Measurements from ENCODE around the gene KATNAL2. TPM values are rescaled to one million over a fixed set of nuclear protein-coding genes. Genes with fewer than 3 reads are reported as not detected.
"Not testable (repeated sequence)": the region's sequence is repeated elsewhere in the genome, so short reads cannot be mapped to it uniquely, and the experiment has no call there.

Gene KATNAL2
- total and polyA plus RNA-seq, 4 experiments from 2014 or later = 0.94 to 2.1 TPM; not detected in 2

DNA sequence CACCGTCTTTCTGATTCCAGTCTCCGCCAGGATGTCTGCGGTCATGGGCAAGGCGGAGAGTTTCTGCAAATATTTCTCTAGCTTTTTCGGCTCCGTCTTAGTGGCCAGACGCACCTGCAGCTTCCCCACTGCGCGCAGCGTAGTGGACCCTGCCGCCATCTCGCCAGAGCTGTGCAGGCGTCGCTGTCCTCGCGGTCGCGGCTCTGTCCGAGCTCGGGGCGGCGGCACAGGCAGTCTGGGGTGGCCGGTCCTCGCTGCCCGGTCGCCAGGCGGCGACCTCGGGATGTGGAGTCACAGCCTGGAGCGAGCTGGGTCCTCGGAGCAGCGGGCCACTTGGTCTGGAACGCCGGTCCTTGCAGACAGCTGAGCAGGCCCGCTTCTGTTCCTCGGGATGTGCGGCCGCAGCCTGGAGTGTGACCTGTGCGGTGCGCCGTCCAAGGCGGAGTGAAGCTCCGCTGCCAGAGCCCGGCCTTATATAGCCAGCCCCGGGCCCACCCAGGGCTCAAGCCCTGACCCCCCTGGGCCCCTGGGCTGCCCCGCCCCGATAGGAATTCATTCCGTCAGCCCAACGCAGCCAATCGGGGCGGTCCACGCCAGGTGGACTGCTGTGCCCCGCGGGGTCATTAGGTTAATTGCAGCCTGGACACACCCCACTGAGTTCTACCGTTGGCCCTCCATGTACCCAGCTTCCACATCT is 106.5 kb downstream of the KATNAL2 start:
- H3K4me1 Mint-ChIP-seq; H3K4me3 Mint-ChIP-seq; H3K9me3 Mint-ChIP-seq; H3K27me3 ChIP-seq (ENCODE audit: insufficient read depth, low read length); H3K9me3 ChIP-seq (ENCODE audit: control insufficient read depth in 1 of 2, low read length in 2 of 2); H3K4me1 ChIP-seq (ENCODE audit: insufficient read depth, low read length); H3K27me3 Mint-ChIP-seq; H3K27ac Mint-ChIP-seq; DNase-seq; H3K36me3 Mint-ChIP-seq; CTCF ChIA-PET (ENCODE audit: partially characterized antibody); H3K36me3 ChIP-seq (ENCODE audit: insufficient read depth, low read length); intact Hi-C loops (cut with micrococcal nuclease); H3K4me3 ChIP-seq (ENCODE audit: low read length in 2 of 2); H3K27ac ChIP-seq (ENCODE audit: low read depth, low read length); POLR2A ChIA-PET (ENCODE audit: partially characterized antibody): not testable (repeated sequence)

DNA sequence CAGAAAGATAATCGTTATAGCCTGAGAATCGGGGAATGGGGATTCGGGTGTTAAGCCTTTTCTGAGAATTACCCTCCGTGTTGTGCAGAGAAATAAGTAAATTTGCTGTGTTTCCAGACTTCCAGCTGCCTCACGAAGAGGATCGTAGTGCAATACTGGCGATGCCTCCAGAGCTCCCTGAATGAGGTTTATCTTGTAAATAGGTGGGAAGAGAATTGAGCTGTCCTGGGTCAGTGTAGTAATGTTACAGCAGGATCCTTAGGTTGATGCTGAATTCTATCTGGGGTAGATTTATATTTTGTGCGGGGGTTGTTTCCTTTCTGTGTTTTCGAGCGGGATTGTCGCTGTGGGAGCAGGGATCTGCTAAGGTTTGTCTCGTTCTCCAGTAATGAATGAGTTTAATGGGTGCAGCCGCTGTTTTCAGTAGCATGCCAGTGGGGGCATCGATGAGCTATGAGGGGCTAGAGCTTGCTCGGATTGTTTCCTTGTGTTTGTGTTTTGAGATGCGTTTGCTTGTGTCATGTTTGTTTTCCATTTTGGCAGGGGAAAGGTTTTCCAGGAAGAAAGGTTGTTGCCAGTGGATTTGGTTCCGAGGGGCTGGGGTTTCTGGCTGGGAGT is 108.3 kb downstream of the KATNAL2 start:
- POLR2A ChIA-PET (ENCODE audit: partially characterized antibody); H3K36me3 Mint-ChIP-seq; H3K9me3 Mint-ChIP-seq; CTCF ChIA-PET (ENCODE audit: partially characterized antibody); H3K36me3 ChIP-seq (ENCODE audit: insufficient read depth, low read length); H3K9me3 ChIP-seq (ENCODE audit: control insufficient read depth in 1 of 2, low read length in 2 of 2); H3K27ac Mint-ChIP-seq; intact Hi-C loops (cut with micrococcal nuclease); H3K4me1 Mint-ChIP-seq; DNase-seq; H3K27me3 Mint-ChIP-seq; H3K4me1 ChIP-seq (ENCODE audit: insufficient read depth, low read length); H3K27ac ChIP-seq (ENCODE audit: low read depth, low read length); H3K4me3 Mint-ChIP-seq; H3K4me3 ChIP-seq (ENCODE audit: low read length in 2 of 2); H3K27me3 ChIP-seq (ENCODE audit: insufficient read depth, low read length): not testable (repeated sequence)

DNA sequence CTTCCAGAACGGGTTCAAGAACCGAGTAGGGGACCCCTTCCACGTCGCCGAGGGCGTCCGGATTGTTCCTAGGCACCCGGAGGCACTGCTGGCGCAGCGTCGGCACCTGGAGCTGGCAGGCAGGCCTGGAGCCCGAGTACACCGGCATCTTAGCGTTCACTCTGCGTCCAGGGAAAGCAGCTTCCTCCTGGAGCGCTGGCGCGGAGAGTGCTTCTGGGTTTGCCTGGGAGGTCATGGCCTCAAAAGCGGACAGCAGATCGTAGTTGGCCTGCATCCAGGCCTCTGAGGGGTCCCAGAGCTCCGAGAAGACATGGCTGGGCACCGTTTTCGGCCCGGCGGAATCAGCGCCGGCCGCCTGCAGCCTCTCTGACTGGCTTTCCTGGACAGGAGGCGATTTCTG is 111.3 kb downstream of the KATNAL2 start:
- H3K36me3 ChIP-seq (ENCODE audit: insufficient read depth, low read length); H3K27me3 Mint-ChIP-seq; intact Hi-C loops (cut with micrococcal nuclease); POLR2A ChIA-PET (ENCODE audit: partially characterized antibody); H3K4me3 Mint-ChIP-seq; H3K27me3 ChIP-seq (ENCODE audit: insufficient read depth, low read length); H3K36me3 Mint-ChIP-seq; H3K4me1 Mint-ChIP-seq; H3K27ac ChIP-seq (ENCODE audit: low read depth, low read length); H3K9me3 ChIP-seq (ENCODE audit: control insufficient read depth in 1 of 2, low read length in 2 of 2); CTCF ChIA-PET (ENCODE audit: partially characterized antibody); H3K4me3 ChIP-seq (ENCODE audit: low read length in 2 of 2); H3K27ac Mint-ChIP-seq; DNase-seq; H3K4me1 ChIP-seq (ENCODE audit: insufficient read depth, low read length): not testable (repeated sequence)
- peaks cover 0 to 16% (median 8%) of the 10 kb centered on the region in 8 donors for H3K9me3 Mint-ChIP-seq

DNA sequence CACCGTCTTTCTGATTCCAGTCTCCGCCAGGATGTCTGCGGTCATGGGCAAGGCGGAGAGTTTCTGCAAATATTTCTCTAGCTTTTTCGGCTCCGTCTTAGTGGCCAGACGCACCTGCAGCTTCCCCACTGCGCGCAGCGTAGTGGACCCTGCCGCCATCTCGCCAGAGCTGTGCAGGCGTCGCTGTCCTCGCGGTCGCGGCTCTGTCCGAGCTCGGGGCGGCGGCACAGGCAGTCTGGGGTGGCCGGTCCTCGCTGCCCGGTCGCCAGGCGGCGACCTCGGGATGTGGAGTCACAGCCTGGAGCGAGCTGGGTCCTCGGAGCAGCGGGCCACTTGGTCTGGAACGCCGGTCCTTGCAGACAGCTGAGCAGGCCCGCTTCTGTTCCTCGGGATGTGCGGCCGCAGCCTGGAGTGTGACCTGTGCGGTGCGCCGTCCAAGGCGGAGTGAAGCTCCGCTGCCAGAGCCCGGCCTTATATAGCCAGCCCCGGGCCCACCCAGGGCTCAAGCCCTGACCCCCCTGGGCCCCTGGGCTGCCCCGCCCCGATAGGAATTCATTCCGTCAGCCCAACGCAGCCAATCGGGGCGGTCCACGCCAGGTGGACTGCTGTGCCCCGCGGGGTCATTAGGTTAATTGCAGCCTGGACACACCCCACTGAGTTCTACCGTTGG is 112.4 kb downstream of the KATNAL2 start:
- CTCF ChIA-PET (ENCODE audit: partially characterized antibody); H3K36me3 Mint-ChIP-seq; H3K27ac Mint-ChIP-seq; H3K36me3 ChIP-seq (ENCODE audit: insufficient read depth, low read length); H3K4me1 Mint-ChIP-seq; H3K4me3 Mint-ChIP-seq; DNase-seq; H3K4me3 ChIP-seq (ENCODE audit: low read length in 2 of 2); H3K4me1 ChIP-seq (ENCODE audit: insufficient read depth, low read length); POLR2A ChIA-PET (ENCODE audit: partially characterized antibody); intact Hi-C loops (cut with micrococcal nuclease); H3K27me3 ChIP-seq (ENCODE audit: insufficient read depth, low read length); H3K27me3 Mint-ChIP-seq; H3K27ac ChIP-seq (ENCODE audit: low read depth, low read length); H3K9me3 ChIP-seq (ENCODE audit: control insufficient read depth in 1 of 2, low read length in 2 of 2): not testable (repeated sequence)
- peaks cover 0 to 16% (median 9%) of the 10 kb centered on the region in 8 donors for H3K9me3 Mint-ChIP-seq

DNA sequence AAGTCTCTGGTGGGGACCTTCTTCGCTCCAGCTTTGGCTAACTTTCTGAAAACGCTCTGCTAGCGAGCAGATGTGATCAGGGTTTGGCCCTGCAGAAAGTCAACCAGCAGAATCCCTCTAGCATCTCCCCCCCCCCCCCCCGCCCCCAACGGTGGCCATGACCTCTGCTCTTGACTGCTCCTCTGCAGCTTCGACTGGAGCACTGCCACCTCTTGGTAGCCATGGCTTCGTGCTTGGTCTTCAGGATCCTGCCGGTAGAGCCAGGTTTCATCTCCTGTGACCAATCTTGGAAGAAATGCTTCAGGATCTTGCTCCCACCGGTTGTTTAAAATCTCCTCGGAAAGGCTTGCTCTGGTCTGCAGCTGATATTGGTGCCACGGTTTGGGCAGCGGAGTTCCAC is 113.5 kb downstream of the KATNAL2 start:
- H3K9me3 Mint-ChIP-seq = peaks cover 0 to 19% (median 9%) of the 10 kb centered on the region in 8 donors
- H3K36me3 ChIP-seq (ENCODE audit: insufficient read depth, low read length); H3K27ac ChIP-seq (ENCODE audit: low read depth, low read length); POLR2A ChIA-PET (ENCODE audit: partially characterized antibody); intact Hi-C loops (cut with micrococcal nuclease); H3K36me3 Mint-ChIP-seq; H3K4me1 ChIP-seq (ENCODE audit: insufficient read depth, low read length); DNase-seq; H3K4me3 ChIP-seq (ENCODE audit: low read length in 2 of 2); H3K27me3 Mint-ChIP-seq; H3K27me3 ChIP-seq (ENCODE audit: insufficient read depth, low read length); H3K9me3 ChIP-seq (ENCODE audit: control insufficient read depth in 1 of 2, low read length in 2 of 2); H3K4me1 Mint-ChIP-seq; CTCF ChIA-PET (ENCODE audit: partially characterized antibody); H3K4me3 Mint-ChIP-seq; H3K27ac Mint-ChIP-seq: not testable (repeated sequence)

DNA sequence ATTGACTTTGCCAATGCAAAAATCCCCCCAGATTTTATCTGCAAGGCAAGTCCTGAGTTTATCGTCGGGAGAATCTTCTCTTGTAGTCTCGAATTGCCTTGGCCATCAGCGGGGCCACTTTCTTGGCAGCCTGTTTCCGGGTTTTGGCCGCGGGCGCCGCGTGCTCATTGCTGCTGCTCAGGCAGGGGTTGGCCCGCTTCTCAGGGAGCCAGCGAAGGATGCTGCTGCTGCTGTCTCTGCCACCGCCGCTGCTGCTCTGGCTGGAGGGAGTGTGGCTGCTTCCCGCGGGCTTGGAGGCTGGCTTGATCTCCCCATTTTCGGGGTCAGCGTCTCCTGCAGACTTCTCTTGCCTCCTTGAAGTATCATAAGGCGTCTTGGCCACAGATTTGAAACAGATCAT is 115.5 kb downstream of the KATNAL2 start:
- Mint-ChIP-seq H3K9me3 (peaks cover 0 to 19% (median 9%) of the 10 kb centered on the region in 8 donors), H3K27me3 (peaks cover 0 to 2% of the 10 kb centered on the region in 2 donors), H3K27ac (no peak overlapping the region), H3K4me1 (no peaks in the 10 kb centered on the region), H3K36me3 (peaks cover 0 to 4% of the 10 kb centered on the region in 2 donors), H3K4me3 (no peak overlapping the region)
- ChIA-PET CTCF (ENCODE audit: partially characterized antibody) (no interaction called here), POLR2A (ENCODE audit: partially characterized antibody) (no interaction called here)
- Histone ChIP-seq H3K27ac (ENCODE audit: low read depth, low read length) (no peak overlapping the region), H3K4me3 (ENCODE audit: low read length in 2 of 2) (no peak overlapping the region), H3K36me3 (ENCODE audit: insufficient read depth, low read length) (no peaks in the 10 kb centered on the region), H3K4me1 (ENCODE audit: insufficient read depth, low read length) (no peaks in the 10 kb centered on the region), H3K27me3 (ENCODE audit: insufficient read depth, low read length) (no peaks in the 10 kb centered on the region), H3K9me3 (ENCODE audit: control insufficient read depth in 1 of 2, low read length in 2 of 2) (no peaks in the 10 kb centered on the region)
- intact Hi-C loops (cut with micrococcal nuclease) = no loop called here
- DNase-seq = no peak

DNA sequence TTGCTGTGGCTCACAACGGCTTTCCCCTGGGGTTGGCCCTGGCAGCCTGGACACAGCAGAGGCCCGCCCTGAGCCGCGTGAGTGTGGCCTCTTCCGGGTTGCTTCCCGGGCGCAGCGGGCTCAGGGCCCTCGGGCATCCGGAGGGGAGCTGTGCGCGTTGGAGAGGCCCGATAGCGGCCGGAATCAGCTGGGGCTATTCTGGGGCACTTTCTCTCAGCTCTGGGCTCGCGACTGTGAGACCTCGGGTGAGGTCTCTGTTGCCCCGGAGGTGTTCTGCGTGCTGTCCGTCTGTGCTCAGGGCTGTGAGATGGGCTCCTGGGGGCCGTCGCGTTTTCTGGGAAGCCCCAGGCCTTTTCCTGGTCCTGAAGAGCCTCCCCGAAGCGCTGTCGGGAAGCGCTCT is 117.2 kb downstream of the KATNAL2 start:
- H3K27ac Mint-ChIP-seq; CTCF ChIA-PET (ENCODE audit: partially characterized antibody); H3K27ac ChIP-seq (ENCODE audit: low read depth, low read length); H3K36me3 Mint-ChIP-seq; H3K4me1 Mint-ChIP-seq; H3K4me3 Mint-ChIP-seq; H3K27me3 Mint-ChIP-seq; H3K4me3 ChIP-seq (ENCODE audit: low read length in 2 of 2); DNase-seq; intact Hi-C loops (cut with micrococcal nuclease); H3K27me3 ChIP-seq (ENCODE audit: insufficient read depth, low read length); H3K9me3 ChIP-seq (ENCODE audit: control insufficient read depth in 1 of 2, low read length in 2 of 2); H3K36me3 ChIP-seq (ENCODE audit: insufficient read depth, low read length); POLR2A ChIA-PET (ENCODE audit: partially characterized antibody); H3K4me1 ChIP-seq (ENCODE audit: insufficient read depth, low read length): not testable (repeated sequence)
- peaks cover 0 to 19% (median 9%) of the 10 kb centered on the region in 8 donors for H3K9me3 Mint-ChIP-seq
